Lower leg skin (tissue), 4 donors: ENCODE measurements around the gene CCT3. TPM values are rescaled to one million over a fixed set of nuclear protein-coding genes. Genes with fewer than 3 reads are reported as not detected.

Experiments used
- DNase-seq, 2 donors: peaks; one replicate each; pipeline ENCODE4 v3.0.0-alpha.2; 2019; ENCODE audit warnings: low spot score in 2 of 2
- H3K4me3 ChIP-seq: fragments of 200-600 bp; sonication (generic); 2 replicates; pipeline ENCODE4 v1.5.1; 2017; ENCODE audit warnings: mild to moderate bottlenecking, low read depth; ENCODE audit not compliant: poor library complexity, severe bottlenecking
- POLR2A ChIP-seq, 2 donors: fragments of 450-650 bp; IDR thresholded peaks; one replicate each; pipeline ENCODE4 v1.6.1; 2016 to 2017; ENCODE audit warnings: antibody characterized with exemption in 2 of 2, mild to moderate bottlenecking in 1 of 2, moderate library complexity in 1 of 2
- WGBS, 2 donors: methylation state at CpG; one replicate each; pipeline ENCODE4 v1.1.5; 2018; 5-methylcytosine and 5-hydroxymethylcytosine counted together
- intact Hi-C: fragments of 100-400 bp; cut with DNase I; formaldehyde crosslinking; loops from one replicate; pipeline ENCODE4 v1.15.0; 2023; ENCODE audit warnings: low total_unique reads
- total RNA-seq, 4 donors: library from RNA; depleted of rRNA; stranded (reverse); fragments of >200 nt; gene quantifications; one replicate each; pipeline ENCODE4 v1.1.0, GENCODE V29; 2016
- TF ChIP-seq, protein P1 (sequence below), 3 donors: fragments of 450-650 bp; IDR thresholded peaks; one replicate each; pipeline ENCODE4 v1.5.1; 2016; ENCODE audit warnings: antibody characterized with exemption in 3 of 3, mild to moderate bottlenecking in 3 of 3, moderate library complexity in 2 of 3

The CCT3 gene
- total RNA-seq, 4 donors from 2014 or later = 119 to 202 (median 150) TPM

DNA sequence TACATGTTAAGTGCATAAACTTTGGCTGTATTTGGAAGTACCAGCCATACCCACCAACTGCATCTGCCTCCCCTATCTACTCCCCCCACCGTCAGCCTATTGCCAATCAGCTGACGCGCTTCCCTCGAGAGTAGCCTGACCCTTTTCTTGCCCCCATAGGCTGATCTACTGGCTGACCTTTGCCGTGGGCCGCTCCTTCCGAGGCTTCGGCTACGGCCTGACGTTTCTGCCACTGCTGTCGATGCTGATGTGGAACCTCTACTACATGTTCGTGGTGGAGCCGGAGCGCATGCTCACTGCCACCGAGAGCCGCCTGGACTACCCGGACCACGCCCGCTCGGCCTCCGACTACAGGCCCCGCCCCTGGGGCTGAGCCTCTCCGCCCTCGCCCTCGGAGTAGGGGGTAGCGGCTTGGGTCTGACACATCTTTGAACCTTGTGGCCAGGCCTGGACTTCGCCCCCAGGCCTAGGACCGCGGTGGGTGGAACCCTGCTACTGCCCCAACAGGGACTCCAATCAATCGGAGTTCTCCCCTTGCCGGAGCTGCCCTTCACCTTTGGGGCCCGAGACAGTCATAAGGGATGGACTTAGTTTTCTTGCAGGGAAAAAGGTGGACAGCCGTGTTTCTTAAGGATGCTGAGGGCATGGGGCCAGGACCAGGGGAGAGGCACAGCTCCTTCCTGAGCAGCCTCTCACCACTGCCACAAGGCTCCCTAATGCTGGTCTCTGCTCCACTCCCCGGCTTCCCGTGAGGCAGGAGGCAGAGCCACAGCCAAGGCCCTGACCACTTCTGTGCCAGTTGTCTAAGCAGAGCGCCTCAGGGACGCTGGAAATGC is 46.6 kb downstream of the CCT3 start:
- intact Hi-C loops = no loop called here
- 18 to 24% methylated on average over 36 to 37 of the region's 37 CpGs for WGBS, 2 donors
- no peak for TF ChIP-seq POLR2A (IDR thresholded peaks at IDR 0.05)
- TF ChIP-seq, protein P1, sequence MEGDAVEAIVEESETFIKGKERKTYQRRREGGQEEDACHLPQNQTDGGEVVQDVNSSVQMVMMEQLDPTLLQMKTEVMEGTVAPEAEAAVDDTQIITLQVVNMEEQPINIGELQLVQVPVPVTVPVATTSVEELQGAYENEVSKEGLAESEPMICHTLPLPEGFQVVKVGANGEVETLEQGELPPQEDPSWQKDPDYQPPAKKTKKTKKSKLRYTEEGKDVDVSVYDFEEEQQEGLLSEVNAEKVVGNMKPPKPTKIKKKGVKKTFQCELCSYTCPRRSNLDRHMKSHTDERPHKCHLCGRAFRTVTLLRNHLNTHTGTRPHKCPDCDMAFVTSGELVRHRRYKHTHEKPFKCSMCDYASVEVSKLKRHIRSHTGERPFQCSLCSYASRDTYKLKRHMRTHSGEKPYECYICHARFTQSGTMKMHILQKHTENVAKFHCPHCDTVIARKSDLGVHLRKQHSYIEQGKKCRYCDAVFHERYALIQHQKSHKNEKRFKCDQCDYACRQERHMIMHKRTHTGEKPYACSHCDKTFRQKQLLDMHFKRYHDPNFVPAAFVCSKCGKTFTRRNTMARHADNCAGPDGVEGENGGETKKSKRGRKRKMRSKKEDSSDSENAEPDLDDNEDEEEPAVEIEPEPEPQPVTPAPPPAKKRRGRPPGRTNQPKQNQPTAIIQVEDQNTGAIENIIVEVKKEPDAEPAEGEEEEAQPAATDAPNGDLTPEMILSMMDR (IDR thresholded peaks at IDR 0.05) = no peak
- no peak overlapping the region for H3K4me3 ChIP-seq
- peak; percentile 84 to 97 for DNase-seq

GRCh38 chr1:156289857-156290256 is 48.2 kb downstream of the CCT3 start:
- H3K4me3 ChIP-seq = no peak overlapping the region
- intact Hi-C loops = no loop called here
- DNase-seq = no peak
- TF ChIP-seq, protein P1 (IDR thresholded peaks at IDR 0.05) = no peak
- TF ChIP-seq POLR2A (IDR thresholded peaks at IDR 0.05) = no peak

DNA sequence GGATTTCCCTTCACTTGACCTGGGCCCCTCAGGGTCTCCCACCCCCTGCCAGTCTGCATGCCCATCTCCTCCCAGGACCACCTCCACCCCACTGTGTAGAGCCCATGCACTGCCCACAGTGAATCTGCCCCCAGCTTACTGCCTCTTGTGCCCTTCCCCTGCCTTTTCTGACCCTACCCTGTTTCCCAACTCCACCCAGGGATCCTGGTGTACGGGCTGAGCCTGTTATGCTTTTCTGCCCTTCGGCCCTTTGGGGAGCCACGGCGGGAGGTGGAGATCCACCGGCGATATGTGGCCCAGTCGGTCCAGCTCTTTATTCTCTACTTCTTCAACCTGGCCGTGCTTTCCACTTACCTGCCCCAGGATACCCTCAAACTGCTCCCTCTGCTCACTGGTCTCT is 52.0 kb downstream of the CCT3 start:
- H3K4me3 ChIP-seq = no peak overlapping the region
- no peak for DNase-seq
- WGBS, 2 donors = 69 to 74% methylated on average over 8 of the region's 8 CpGs
- intact Hi-C loops = no loop called here
- TF ChIP-seq, protein P1 (IDR thresholded peaks at IDR 0.05) = no peak
- TF ChIP-seq POLR2A (IDR thresholded peaks at IDR 0.05) = no peak

- 72 to 86% methylated on average over 15 to 21 of the region's 21 CpGs for WGBS, 2 donors
- no peak overlapping the region for H3K4me3 ChIP-seq
- TF ChIP-seq, protein P1 (IDR thresholded peaks at IDR 0.05) = no peak
- TF ChIP-seq POLR2A (IDR thresholded peaks at IDR 0.05) = no peak
- intact Hi-C loops = no loop called here
- DNase-seq = no peak
Measured at GRCh38 chr1:156285437-156285836, 52.7 kb downstream of the CCT3 start.

- no peak overlapping the region for H3K4me3 ChIP-seq
- TF ChIP-seq, protein P1 (IDR thresholded peaks at IDR 0.05) = no peak
- no peak for TF ChIP-seq POLR2A (IDR thresholded peaks at IDR 0.05)
- intact Hi-C loops = no loop called here
- WGBS, 2 donors = 39 to 41% methylated on average over 4 of the region's 4 CpGs
- DNase-seq = no peak
Measured at GRCh38 chr1:156284757-156285156, 53.3 kb downstream of the CCT3 start.

DNA sequence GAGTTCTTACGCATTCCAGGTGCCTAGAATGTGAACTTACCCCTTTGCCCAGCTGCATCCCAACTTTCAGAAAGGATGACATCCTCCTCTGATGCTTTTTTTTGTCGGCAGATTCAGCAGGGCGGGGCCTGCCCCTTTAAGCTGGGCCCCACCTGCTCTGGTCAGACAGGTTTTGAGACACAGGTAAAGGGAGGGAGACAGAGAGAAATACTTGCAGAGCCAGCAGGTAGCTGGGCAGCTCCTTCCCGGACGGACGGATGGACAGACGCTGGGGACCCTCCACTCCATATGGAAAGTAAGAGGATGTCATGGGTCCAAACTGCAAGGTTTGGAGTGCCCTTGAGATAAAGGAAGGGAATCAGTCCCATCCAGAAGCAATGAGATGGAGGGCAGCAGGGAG is 54.0 kb downstream of the CCT3 start, which contains the start of gene TMEM79:
TSS of gene TMEM79 (plus strand) at position 214 of the 400 bp plus-strand sequence. CDS start 902 bp downstream, outside the sequence.
- WGBS, 2 donors = 55 to 73% methylated on average over 7 of the region's 7 CpGs

More for the DNA sequence above, 54.0 kb downstream of the CCT3 start, which contains the start of gene TMEM79:
- H3K4me3 ChIP-seq = peak within 1 kb of the TSS; percentile 84
- intact Hi-C loops = no loop called here
- DNase-seq = no peak
- TF ChIP-seq, protein P1 (IDR thresholded peaks at IDR 0.05) = no peak
- no peak for TF ChIP-seq POLR2A (IDR thresholded peaks at IDR 0.05)
